ENCODE data around the gene IP6K1.
"Not testable (repeated sequence)": the region's sequence is repeated elsewhere in the genome, so short reads cannot be mapped to it uniquely, and the experiment has no call there.

IP6K1 gene

GRCh38 chr3:49700014-49700413 is 86.3 kb downstream of the IP6K1 start:
- no peak for DNase-seq (ENCODE audit: low read depth)
- no peak overlapping the region for H3K4me3 ChIP-seq (ENCODE audit: low read depth, low read length)

- no peak for DNase-seq (ENCODE audit: low read depth)
Observed at GRCh38 chr3:49699281-49699979, 86.9 kb downstream of the IP6K1 start.

GRCh38 chr3:49695350-49696015 is 90.9 kb downstream of the IP6K1 start:
- not testable (repeated sequence) for DNase-seq (ENCODE audit: low read depth); H3K4me3 ChIP-seq (ENCODE audit: low read depth, low read length)

More at GRCh38 chr3:49699281-49699979, 86.9 kb downstream of the IP6K1 start:
- H3K4me3 ChIP-seq (ENCODE audit: low read depth, low read length): no peak overlapping the region

- DNase-seq (ENCODE audit: low read depth); H3K4me3 ChIP-seq (ENCODE audit: low read depth, low read length): not testable (repeated sequence)
Observed at GRCh38 chr3:49694409-49695070, 91.8 kb downstream of the IP6K1 start.

GRCh38 chr3:49691481-49691880 is 94.9 kb downstream of the IP6K1 start:
- H3K4me3 ChIP-seq (ENCODE audit: low read depth, low read length); DNase-seq (ENCODE audit: low read depth): not testable (repeated sequence)

GRCh38 chr3:49690856-49691255 is 95.5 kb downstream of the IP6K1 start:
- H3K4me3 ChIP-seq (ENCODE audit: low read depth, low read length); DNase-seq (ENCODE audit: low read depth): not testable (repeated sequence)

- not testable (repeated sequence) for DNase-seq (ENCODE audit: low read depth)
- peak overlapping the region; percentile 95 for H3K4me3 ChIP-seq (ENCODE audit: low read depth, low read length)
Observed at GRCh38 chr3:49689908-49690624, 96.3 kb downstream of the IP6K1 start.

- peak within 1 kb of the TSS; percentile 95 for H3K4me3 ChIP-seq (ENCODE audit: low read depth, low read length)
- DNase-seq (ENCODE audit: low read depth): peak; percentile 68
Observed at GRCh38 chr3:49689046-49689907, 97.1 kb downstream of the IP6K1 start, which contains the start of the genes MST1 and RNF123. MST1 (minus strand) TSS chr3:49689474; CDS start chr3:49688691, 783 bp downstream. RNF123 (plus strand) TSS chr3:49689557; CDS start chr3:49691166, 1,609 bp downstream.

GRCh38 chr3:49688338-49689045 is 97.8 kb downstream of the IP6K1 start:
- not testable (repeated sequence) for DNase-seq (ENCODE audit: low read depth)
- peak overlapping the region; percentile 95 for H3K4me3 ChIP-seq (ENCODE audit: low read depth, low read length)

- not testable (repeated sequence) for DNase-seq (ENCODE audit: low read depth); H3K4me3 ChIP-seq (ENCODE audit: low read depth, low read length)
Observed at GRCh38 chr3:49687424-49687795, 98.9 kb downstream of the IP6K1 start.

GRCh38 chr3:49686769-49687423 is 99.4 kb downstream of the IP6K1 start:
- peak overlapping the region; percentile 35 for H3K4me3 ChIP-seq (ENCODE audit: low read depth, low read length)
- peak; percentile 20 for DNase-seq (ENCODE audit: low read depth)

- not testable (repeated sequence) for DNase-seq (ENCODE audit: low read depth)
- H3K4me3 ChIP-seq (ENCODE audit: low read depth, low read length): peak overlapping the region; percentile 35
Observed at GRCh38 chr3:49686346-49686745, 100.0 kb downstream of the IP6K1 start.

- DNase-seq (ENCODE audit: low read depth); H3K4me3 ChIP-seq (ENCODE audit: low read depth, low read length): not testable (repeated sequence)
Observed at GRCh38 chr3:49685846-49686245, 100.5 kb downstream of the IP6K1 start.

GRCh38 chr3:49685103-49685502 is 101.2 kb downstream of the IP6K1 start:
- DNase-seq (ENCODE audit: low read depth); H3K4me3 ChIP-seq (ENCODE audit: low read depth, low read length): not testable (repeated sequence)

GRCh38 chr3:49684453-49684852 is 101.9 kb downstream of the IP6K1 start:
- DNase-seq (ENCODE audit: low read depth); H3K4me3 ChIP-seq (ENCODE audit: low read depth, low read length): not testable (repeated sequence)

- no peak overlapping the region for H3K4me3 ChIP-seq (ENCODE audit: low read depth, low read length)
- no peak for DNase-seq (ENCODE audit: low read depth)
Observed at GRCh38 chr3:49683162-49683561, 103.2 kb downstream of the IP6K1 start.

- DNase-seq (ENCODE audit: low read depth): no peak
- H3K4me3 ChIP-seq (ENCODE audit: low read depth, low read length): no peak overlapping the region
Observed at GRCh38 chr3:49681543-49681942, 104.8 kb downstream of the IP6K1 start.

- DNase-seq (ENCODE audit: low read depth): no peak
- H3K4me3 ChIP-seq (ENCODE audit: low read depth, low read length): no peak overlapping the region
Observed at GRCh38 chr3:49681232-49681522, 105.2 kb downstream of the IP6K1 start.
